ENCODE measurements around the gene KIAA0319L.

DNA sequence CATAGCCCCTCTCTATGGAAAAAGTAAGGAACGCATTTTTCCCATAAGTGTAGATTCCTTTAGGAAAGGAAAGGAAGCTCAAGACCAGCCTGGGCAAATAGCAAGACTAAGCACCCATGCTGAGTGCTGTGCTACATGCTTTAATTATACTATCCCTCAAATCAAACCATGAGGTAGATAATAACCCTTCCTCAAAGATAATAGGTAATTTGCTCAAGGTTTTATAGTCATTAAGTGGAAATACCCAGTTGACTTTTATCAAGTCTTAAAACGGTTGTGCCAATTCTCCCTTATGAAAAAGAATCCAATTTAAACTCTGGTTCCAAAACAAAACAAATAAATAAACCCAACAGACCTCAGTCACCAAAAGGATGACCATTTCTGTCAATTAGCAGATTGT, 3.4 kb downstream of the KIAA0319L start:
- TF ChIP-seq, protein P1, sequence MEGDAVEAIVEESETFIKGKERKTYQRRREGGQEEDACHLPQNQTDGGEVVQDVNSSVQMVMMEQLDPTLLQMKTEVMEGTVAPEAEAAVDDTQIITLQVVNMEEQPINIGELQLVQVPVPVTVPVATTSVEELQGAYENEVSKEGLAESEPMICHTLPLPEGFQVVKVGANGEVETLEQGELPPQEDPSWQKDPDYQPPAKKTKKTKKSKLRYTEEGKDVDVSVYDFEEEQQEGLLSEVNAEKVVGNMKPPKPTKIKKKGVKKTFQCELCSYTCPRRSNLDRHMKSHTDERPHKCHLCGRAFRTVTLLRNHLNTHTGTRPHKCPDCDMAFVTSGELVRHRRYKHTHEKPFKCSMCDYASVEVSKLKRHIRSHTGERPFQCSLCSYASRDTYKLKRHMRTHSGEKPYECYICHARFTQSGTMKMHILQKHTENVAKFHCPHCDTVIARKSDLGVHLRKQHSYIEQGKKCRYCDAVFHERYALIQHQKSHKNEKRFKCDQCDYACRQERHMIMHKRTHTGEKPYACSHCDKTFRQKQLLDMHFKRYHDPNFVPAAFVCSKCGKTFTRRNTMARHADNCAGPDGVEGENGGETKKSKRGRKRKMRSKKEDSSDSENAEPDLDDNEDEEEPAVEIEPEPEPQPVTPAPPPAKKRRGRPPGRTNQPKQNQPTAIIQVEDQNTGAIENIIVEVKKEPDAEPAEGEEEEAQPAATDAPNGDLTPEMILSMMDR (conservative IDR thresholded peaks at IDR 0.05; ENCODE audit: low read depth in 2 of 2): no peak
- TF ChIP-seq CREB1 (CRISPR knock-in tag; IDR thresholded peaks at IDR 0.05; ENCODE audit: low read depth) (no peak), EZH2 (IDR thresholded peaks at IDR 0.05; ENCODE audit: low read depth, unreplicated experiment) (no peak), POLR2AphosphoS5 (IDR thresholded peaks at IDR 0.05; ENCODE audit: low read depth) (no peak), ZNF114 (CRISPR knock-in tag; IDR thresholded peaks at IDR 0.05) (no peak), EZH2phosphoT487 (IDR thresholded peaks at IDR 0.05; ENCODE audit: unreplicated experiment) (no peak), ZNF331 (CRISPR knock-in tag; IDR thresholded peaks at IDR 0.05; ENCODE audit: low read depth) (no peak), STAT1 (IDR thresholded peaks at IDR 0.05; ENCODE audit: unreplicated experiment) (no peak)
- TF ChIP-seq, protein P2, sequence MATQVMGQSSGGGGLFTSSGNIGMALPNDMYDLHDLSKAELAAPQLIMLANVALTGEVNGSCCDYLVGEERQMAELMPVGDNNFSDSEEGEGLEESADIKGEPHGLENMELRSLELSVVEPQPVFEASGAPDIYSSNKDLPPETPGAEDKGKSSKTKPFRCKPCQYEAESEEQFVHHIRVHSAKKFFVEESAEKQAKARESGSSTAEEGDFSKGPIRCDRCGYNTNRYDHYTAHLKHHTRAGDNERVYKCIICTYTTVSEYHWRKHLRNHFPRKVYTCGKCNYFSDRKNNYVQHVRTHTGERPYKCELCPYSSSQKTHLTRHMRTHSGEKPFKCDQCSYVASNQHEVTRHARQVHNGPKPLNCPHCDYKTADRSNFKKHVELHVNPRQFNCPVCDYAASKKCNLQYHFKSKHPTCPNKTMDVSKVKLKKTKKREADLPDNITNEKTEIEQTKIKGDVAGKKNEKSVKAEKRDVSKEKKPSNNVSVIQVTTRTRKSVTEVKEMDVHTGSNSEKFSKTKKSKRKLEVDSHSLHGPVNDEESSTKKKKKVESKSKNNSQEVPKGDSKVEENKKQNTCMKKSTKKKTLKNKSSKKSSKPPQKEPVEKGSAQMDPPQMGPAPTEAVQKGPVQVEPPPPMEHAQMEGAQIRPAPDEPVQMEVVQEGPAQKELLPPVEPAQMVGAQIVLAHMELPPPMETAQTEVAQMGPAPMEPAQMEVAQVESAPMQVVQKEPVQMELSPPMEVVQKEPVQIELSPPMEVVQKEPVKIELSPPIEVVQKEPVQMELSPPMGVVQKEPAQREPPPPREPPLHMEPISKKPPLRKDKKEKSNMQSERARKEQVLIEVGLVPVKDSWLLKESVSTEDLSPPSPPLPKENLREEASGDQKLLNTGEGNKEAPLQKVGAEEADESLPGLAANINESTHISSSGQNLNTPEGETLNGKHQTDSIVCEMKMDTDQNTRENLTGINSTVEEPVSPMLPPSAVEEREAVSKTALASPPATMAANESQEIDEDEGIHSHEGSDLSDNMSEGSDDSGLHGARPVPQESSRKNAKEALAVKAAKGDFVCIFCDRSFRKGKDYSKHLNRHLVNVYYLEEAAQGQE (IDR thresholded peaks at IDR 0.05; ENCODE audit: unreplicated experiment): no peak

Measured in GM23338 (cell line).